ENCODE results near the gene DUSP3.

DNA sequence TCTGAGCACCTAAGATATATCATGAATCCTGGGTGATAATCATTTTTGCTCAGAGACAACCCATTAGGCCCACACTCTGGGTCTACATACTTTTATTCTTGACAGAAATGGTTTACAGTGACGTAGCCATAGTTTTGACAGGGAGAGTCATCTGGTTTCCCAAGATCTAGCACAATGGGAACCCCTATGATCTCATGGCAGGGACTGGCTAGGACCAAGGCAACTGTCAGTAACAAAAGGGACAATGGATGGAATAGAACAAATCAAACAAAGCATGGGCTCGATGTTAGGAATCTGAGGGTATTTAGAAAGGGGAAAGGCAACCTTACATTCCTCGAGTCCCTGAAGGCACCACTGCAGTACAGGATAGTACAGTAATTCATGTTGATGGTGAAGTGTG is 22.0 kb upstream of the DUSP3 start:
- TF ChIP-seq POLR2AphosphoS5 (IDR thresholded peaks at IDR 0.05; ENCODE audit: low read depth, low read length) (no peak), POLR2A (IDR thresholded peaks at IDR 0.05; ENCODE audit: low read depth, low read length) (no peak), TAF1 (IDR thresholded peaks at IDR 0.05; ENCODE audit: low read depth, low read length) (no peak), POU2F2 (IDR thresholded peaks at IDR 0.05; ENCODE audit: low read depth, low read length) (no peak)

All from GM12891 (cell line).